Spleen (tissue), 11 donors: ENCODE results near the gene CNST. TPM values are rescaled to one million over a fixed set of nuclear protein-coding genes. Genes with fewer than 3 reads are reported as not detected.

Experiments used
- DNase-seq: peaks from one replicate; pipeline ENCODE4 v3.0.0-alpha.2; 2020
- H3K27ac ChIP-seq, 8 donors: fragments of 200-600 bp; sonication (generic) in 7 of 8; 1 replicate in 4 of 8; 2 replicates in 4 of 8; pipeline versions ENCODE4 v1.5.0 to v1.8.0; 2016 to 2021; ENCODE audit warnings: inconsistent platforms in 4 of 8, mild to moderate bottlenecking in 4 of 8, moderate library complexity in 1 of 8
- H3K27me3 ChIP-seq, 7 donors: fragments of 200-600 bp; sonication (generic) in 6 of 7; replicated peaks in 1 of 7; 1 replicate in 4 of 7; 2 replicates in 3 of 7; pipeline versions ENCODE4 v1.5.0 to v1.8.0; 2016 to 2021; ENCODE audit warnings: inconsistent platforms in 3 of 7, mild to moderate bottlenecking in 1 of 7
- H3K36me3 ChIP-seq, 6 donors: fragments of 200-600 bp; sonication (generic) in 5 of 6; 1 replicate in 4 of 6; 2 replicates in 2 of 6; pipeline versions ENCODE4 v1.5.0 to v1.8.0; 2016 to 2021; ENCODE audit warnings: inconsistent platforms in 2 of 6
- H3K4me1 ChIP-seq, 6 donors: fragments of 200-600 bp; sonication (generic) in 5 of 6; 1 replicate in 3 of 6; 2 replicates in 3 of 6; pipeline versions ENCODE4 v1.5.0 to v1.8.0; 2016 to 2021; ENCODE audit warnings: inconsistent platforms in 3 of 6
- H3K4me3 ChIP-seq, 8 donors: fragments of 200-600 bp; sonication (generic) in 7 of 8; 1 replicate in 4 of 8; 2 replicates in 4 of 8; pipeline versions ENCODE4 v1.5.0 to v1.8.0; 2016 to 2021; ENCODE audit warnings: inconsistent platforms in 4 of 8, mild to moderate bottlenecking in 4 of 8, moderate library complexity in 2 of 8
- H3K9me3 ChIP-seq, 8 donors: fragments of 200-600 bp; sonication (generic) in 7 of 8; 1 replicate in 4 of 8; 2 replicates in 4 of 8; pipeline versions ENCODE4 v1.5.0 to v1.8.0; 2016 to 2021; ENCODE audit warnings: inconsistent platforms in 4 of 8
- POLR2A ChIP-seq, 3 donors: fragments of 450-650 bp; IDR thresholded peaks; one replicate each; pipeline ENCODE4 v1.5.1; 2017; ENCODE audit warnings: antibody characterized with exemption in 3 of 3, mild to moderate bottlenecking in 1 of 3
- POLR2AphosphoS5 ChIP-seq, 3 donors: sonication (generic); formaldehyde crosslinking; IDR thresholded peaks; one replicate each; pipeline ENCODE4 v1.5.1; 2017; ENCODE audit warnings: antibody characterized with exemption in 3 of 3
- WGBS, 5 donors: extraction: QIAGEN DNeasy Blood & Tissue Kit in 3 of 5; methylation state at CpG; one replicate each; pipeline versions ENCODE4 v1.1.5 to v1.1.7; 2013 to 2018; 5-methylcytosine and 5-hydroxymethylcytosine counted together
- intact Hi-C: fragments of 100-400 bp; cut with DNase I; formaldehyde crosslinking; loops from one replicate; pipeline ENCODE4 v1.15.0; 2023; ENCODE audit warnings: low total_unique reads
- polyA plus RNA-seq, 3 donors: library from polyadenylated mRNA; stranded (reverse); fragments of 200-250 nt; gene quantifications; one replicate each; pipeline ENCODE4 v1.2.1, GENCODE V29; 2013
- total RNA-seq, 7 donors: library from RNA; depleted of rRNA in 3 of 7; stranded (reverse); fragments of >200 nt in 3 of 7; fragmentation: NEBNext Ultra II Directional in 4 of 7; extraction: Animal tissue kit (Norgen Biotek cat#: 25700) in 4 of 7; gene quantifications; one replicate each; pipeline versions ENCODE4 v1.1.0 to v1.2.1, GENCODE V29; 2016 to 2021
- TF ChIP-seq, protein P1 (sequence below), 11 experiments: fragments of 200-600 bp in 7 of 11; fragments of 450-650 bp in 4 of 11; sonication (generic) in 4 of 11; IDR thresholded peaks in 8 of 11; conservative IDR thresholded peaks in 3 of 11; 1 replicate in 7 of 11; 2 replicates in 4 of 11; pipeline versions ENCODE4 v1.4.0 to v1.8.0; 2016 to 2021; ENCODE audit warnings: antibody characterized with exemption in 11 of 11, inconsistent platforms in 4 of 11, mild to moderate bottlenecking in 1 of 11
- donor health status: healthy with polysubstance abuse.
- donor health status: DM: no; HTN: no; CAD: no; lungs with moderate emphysema.
- donor health status: DM: no; HTN: no; CAD: no.
- donor health status: Bipolar disorder and iron deficiency.
- donor health status: healthy.
- donor health status: DM: no; HTN: no; CAD: no.
- donor health status: DM: yes; HTN: yes; CAD: no.

Gene CNST
- total and polyA plus RNA-seq, 10 donors, result 7.5 to 40.5 (median 30.0) TPM

DNA sequence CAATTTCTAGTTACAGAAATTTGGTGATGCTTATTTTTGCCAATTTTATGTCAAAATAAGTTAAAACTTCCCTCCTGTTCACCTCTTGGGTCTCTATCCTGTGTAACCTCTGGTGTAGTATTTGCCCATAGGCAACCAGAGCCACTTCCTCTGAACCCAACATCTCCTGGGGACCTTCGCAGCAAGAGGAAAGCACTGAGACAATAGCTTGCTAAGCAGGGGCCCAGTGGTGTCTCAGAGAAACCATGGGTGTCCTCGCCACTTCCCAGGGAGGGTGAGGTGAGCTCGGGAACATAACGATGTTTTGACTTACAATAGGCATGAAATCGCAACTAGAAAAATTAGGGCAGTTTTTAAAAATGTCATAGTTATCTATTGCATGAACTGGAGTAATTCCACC, 101.5 kb downstream of the CNST start:
- H3K36me3 ChIP-seq, result peaks cover 0 to 75% (median 23%) of the 10 kb centered on the region in 6 donors
- intact Hi-C loops, result no loop called here
- H3K4me1 ChIP-seq, result no peaks in the 10 kb centered on the region
- TF ChIP-seq POLR2A (IDR thresholded peaks at IDR 0.05) (no peak), POLR2AphosphoS5 (IDR thresholded peaks at IDR 0.05) (no peak)
- TF ChIP-seq, protein P1, sequence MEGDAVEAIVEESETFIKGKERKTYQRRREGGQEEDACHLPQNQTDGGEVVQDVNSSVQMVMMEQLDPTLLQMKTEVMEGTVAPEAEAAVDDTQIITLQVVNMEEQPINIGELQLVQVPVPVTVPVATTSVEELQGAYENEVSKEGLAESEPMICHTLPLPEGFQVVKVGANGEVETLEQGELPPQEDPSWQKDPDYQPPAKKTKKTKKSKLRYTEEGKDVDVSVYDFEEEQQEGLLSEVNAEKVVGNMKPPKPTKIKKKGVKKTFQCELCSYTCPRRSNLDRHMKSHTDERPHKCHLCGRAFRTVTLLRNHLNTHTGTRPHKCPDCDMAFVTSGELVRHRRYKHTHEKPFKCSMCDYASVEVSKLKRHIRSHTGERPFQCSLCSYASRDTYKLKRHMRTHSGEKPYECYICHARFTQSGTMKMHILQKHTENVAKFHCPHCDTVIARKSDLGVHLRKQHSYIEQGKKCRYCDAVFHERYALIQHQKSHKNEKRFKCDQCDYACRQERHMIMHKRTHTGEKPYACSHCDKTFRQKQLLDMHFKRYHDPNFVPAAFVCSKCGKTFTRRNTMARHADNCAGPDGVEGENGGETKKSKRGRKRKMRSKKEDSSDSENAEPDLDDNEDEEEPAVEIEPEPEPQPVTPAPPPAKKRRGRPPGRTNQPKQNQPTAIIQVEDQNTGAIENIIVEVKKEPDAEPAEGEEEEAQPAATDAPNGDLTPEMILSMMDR (IDR thresholded peaks at IDR 0.05 in 8 of 11, conservative IDR thresholded peaks at IDR 0.05 in 3 of 11), result no peak
- H3K27me3 ChIP-seq, result no peaks in the 10 kb centered on the region
- no peaks in the 10 kb centered on the region for H3K9me3 ChIP-seq
- H3K27ac ChIP-seq, result no peak overlapping the region
- no peak overlapping the region for H3K4me3 ChIP-seq
- no peak for DNase-seq
- WGBS, 5 donors, result 85 to 93% (median 89%) methylated on average over 5 of the region's 5 CpGs

DNA sequence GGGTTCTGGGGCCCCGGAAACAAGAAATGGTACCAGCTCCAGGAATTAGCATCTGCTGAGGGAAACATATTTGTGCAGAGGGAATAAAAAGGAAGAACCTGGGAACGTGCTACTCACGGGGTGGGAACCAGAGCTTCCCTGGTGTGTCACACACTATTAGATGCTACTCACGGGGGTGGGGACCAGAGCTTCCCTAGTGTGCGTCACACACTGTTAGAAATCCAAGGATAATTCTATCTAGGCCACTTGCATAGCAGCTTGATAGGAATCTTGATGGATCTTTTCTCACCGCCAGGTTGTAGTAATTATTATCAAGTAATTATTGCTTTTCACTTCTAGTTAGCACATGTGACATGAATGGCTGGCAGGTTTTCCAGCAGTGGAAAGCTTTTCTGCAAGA, 103.4 kb downstream of the CNST start:
- intact Hi-C loops, result no loop called here
- no peak for DNase-seq

DNA sequence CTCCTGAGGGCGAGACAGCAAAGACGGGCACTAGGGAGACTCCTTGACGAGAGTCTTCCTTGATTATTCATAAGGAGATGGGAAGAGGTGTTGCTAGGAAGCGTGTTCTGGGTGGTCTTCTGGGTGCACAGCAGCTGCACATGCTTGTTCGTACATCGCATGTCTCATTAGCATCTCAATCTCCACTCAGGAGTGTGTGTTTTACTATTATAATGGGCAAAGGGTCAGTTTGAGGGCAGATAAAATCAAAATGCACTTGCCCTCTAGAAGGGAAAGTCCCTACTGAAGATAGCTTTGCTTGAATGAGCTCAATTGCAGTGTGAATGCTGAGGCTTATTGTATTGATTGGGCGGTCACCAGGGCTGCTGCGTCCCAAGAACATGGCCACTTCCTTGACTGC, 107.8 kb downstream of the CNST start:
- Histone ChIP-seq H3K9me3 (peaks cover 0 to 3% (median 0%) of the 10 kb centered on the region in 8 donors), H3K27me3 (no peaks in the 10 kb centered on the region), H3K4me1 (no peaks in the 10 kb centered on the region), H3K27ac (no peak overlapping the region), H3K4me3 (no peak overlapping the region), H3K36me3 (peaks cover 0 to 23% (median 4%) of the 10 kb centered on the region in 6 donors)
- DNase-seq, result no peak
- 84 to 94% (median 91%) methylated on average over 8 of the region's 8 CpGs for WGBS, 5 donors
- TF ChIP-seq POLR2AphosphoS5 (IDR thresholded peaks at IDR 0.05) (no peak), POLR2A (IDR thresholded peaks at IDR 0.05) (no peak)
- TF ChIP-seq, protein P1 (IDR thresholded peaks at IDR 0.05 in 8 of 11, conservative IDR thresholded peaks at IDR 0.05 in 3 of 11), result no peak
- intact Hi-C loops, result no loop called here

More for the DNA sequence above, 103.4 kb downstream of the CNST start:
- TF ChIP-seq POLR2A (IDR thresholded peaks at IDR 0.05) (no peak), POLR2AphosphoS5 (IDR thresholded peaks at IDR 0.05) (no peak)
- TF ChIP-seq, protein P1 (IDR thresholded peaks at IDR 0.05 in 8 of 11, conservative IDR thresholded peaks at IDR 0.05 in 3 of 11), result no peak
- H3K27me3 ChIP-seq, result no peaks in the 10 kb centered on the region
- H3K36me3 ChIP-seq, result peaks cover 0 to 64% (median 17%) of the 10 kb centered on the region in 6 donors
- 92 to 96% (median 94%) methylated on average over 6 of the region's 6 CpGs for WGBS, 5 donors
- H3K27ac ChIP-seq, result no peak overlapping the region
- no peaks in the 10 kb centered on the region for H3K9me3 ChIP-seq
- H3K4me1 ChIP-seq, result no peaks in the 10 kb centered on the region
- H3K4me3 ChIP-seq, result no peak overlapping the region

DNA sequence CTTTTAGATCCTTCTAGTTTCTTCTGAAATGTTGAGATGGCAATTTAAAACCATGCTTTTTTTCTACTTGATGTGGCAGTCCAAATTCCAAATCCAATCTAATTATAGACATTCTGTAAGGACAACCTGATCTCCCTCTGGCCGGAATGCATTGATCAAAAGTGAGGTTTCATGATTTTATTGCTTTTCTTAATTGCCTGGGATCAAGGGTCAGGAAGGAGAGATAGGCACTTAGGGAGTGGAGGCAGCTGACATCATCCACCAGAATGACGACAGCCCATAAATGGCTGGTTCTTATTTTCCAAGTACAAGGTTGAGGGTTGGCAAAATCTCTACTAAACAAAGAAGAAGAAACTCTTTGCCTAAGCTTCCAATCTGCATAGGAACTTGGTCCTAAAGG, 111.6 kb downstream of the CNST start:
- no peak for TF ChIP-seq POLR2AphosphoS5 (IDR thresholded peaks at IDR 0.05)
- TF ChIP-seq POLR2A (IDR thresholded peaks at IDR 0.05), result no peak
- TF ChIP-seq, protein P1 (IDR thresholded peaks at IDR 0.05 in 8 of 11, conservative IDR thresholded peaks at IDR 0.05 in 3 of 11), result no peak
- DNase-seq, result no peak
- WGBS, 5 donors, result 70 to 91% (median 83%) methylated on average over 2 of the region's 2 CpGs
- intact Hi-C loops, result no loop called here
- Histone ChIP-seq H3K36me3 (peaks cover 0 to 2% (median 0%) of the 10 kb centered on the region in 6 donors), H3K27ac (no peak overlapping the region), H3K27me3 (no peaks in the 10 kb centered on the region), H3K4me3 (no peak overlapping the region), H3K9me3 (peaks cover 0 to 3% (median 0%) of the 10 kb centered on the region in 8 donors), H3K4me1 (peaks cover 0 to 12% (median 0%) of the 10 kb centered on the region in 6 donors)
